HFF-Myc (cell line): ENCODE results near the gene MAGEB4.
A peak's percentile ranks its signal among the peaks of the same experiment; 100 is the strongest.

ENCODE experiments used
- DNase-seq: peaks from one replicate; pipeline ENCODE4 v3.0.0-alpha.2; 2011; ENCODE audit warnings: low read depth; ENCODE audit errors: extremely low read depth
- H3K4me3 ChIP-seq: replicated peaks from 2 replicates; pipeline ENCODE4 v1.5.1; 2011; ENCODE audit warnings: low read depth, mild to moderate bottlenecking, control low read depth, low read length
- TF ChIP-seq, protein P1 (sequence below): IDR thresholded peaks from 2 replicates; pipeline ENCODE4 v1.5.1; 2012; ENCODE audit warnings: mild to moderate bottlenecking, low read depth, low read length, control low read depth; ENCODE audit errors: missing control alignments

MAGEB4 gene

DNA sequence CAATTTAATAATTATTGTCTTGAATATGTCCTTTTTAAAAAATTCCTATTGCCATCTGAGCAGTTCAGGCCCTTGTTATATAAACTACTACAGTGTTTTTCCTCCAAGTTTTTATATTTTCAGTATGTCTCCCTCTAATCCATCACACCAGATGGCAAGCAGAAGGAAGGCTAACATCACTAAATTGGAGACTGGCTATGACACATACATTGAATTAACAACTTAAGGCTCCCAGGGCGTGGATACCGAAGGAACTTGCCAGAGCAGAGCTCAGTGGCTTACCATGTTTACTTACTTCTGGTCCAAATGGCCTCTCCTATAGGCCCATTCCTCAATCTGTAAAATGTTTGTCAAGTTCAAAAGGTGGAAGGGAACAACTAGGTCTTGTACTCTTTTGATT lies 18.1 kb downstream of the MAGEB4 start:
- TF ChIP-seq, protein P1, sequence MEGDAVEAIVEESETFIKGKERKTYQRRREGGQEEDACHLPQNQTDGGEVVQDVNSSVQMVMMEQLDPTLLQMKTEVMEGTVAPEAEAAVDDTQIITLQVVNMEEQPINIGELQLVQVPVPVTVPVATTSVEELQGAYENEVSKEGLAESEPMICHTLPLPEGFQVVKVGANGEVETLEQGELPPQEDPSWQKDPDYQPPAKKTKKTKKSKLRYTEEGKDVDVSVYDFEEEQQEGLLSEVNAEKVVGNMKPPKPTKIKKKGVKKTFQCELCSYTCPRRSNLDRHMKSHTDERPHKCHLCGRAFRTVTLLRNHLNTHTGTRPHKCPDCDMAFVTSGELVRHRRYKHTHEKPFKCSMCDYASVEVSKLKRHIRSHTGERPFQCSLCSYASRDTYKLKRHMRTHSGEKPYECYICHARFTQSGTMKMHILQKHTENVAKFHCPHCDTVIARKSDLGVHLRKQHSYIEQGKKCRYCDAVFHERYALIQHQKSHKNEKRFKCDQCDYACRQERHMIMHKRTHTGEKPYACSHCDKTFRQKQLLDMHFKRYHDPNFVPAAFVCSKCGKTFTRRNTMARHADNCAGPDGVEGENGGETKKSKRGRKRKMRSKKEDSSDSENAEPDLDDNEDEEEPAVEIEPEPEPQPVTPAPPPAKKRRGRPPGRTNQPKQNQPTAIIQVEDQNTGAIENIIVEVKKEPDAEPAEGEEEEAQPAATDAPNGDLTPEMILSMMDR, result no peak
- no peak for DNase-seq

DNA sequence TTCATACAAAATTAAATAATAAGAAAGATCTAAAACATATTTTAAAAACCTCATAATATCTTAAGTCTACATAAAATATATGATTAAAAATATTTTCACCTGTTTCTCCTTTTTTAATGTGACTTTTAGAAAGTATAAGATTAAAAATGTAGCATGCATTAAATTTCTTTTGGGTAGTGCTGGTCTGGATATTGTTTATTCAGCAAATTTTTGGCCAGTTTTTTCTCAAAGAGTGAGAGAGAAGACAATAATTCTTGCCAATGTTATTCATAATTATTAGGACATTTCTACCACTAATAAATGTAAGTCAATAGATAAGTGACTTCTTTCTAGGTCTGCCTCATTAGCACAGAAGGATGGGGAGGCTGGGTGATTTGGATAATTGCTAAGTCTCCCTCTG lies 19.2 kb downstream of the MAGEB4 start:
- no peak overlapping the region for H3K4me3 ChIP-seq
- no peak for DNase-seq
- TF ChIP-seq, protein P1, result no peak

More for the DNA sequence above, 18.1 kb downstream of the MAGEB4 start:
- H3K4me3 ChIP-seq, result no peak overlapping the region

DNA sequence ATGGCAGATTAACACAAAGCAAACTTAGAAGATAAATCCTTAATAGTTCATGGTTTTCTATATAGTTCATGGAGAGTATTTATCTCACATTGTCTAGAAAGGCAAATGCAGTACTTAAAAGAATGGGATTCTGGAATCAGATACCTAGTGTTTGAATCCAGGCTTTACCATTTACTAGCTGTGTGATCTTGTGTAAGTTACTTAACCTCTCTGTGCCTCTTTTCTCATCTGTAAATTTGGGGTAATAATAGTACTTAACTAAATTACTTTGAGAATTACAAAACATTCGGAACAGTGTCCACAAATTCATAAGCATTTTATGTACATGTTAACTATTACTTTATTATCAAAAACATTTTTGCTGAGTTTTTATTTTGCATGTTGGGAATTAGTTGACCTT lies 21.0 kb downstream of the MAGEB4 start:
- H3K4me3 ChIP-seq, result no peak overlapping the region
- TF ChIP-seq, protein P1, result no peak
- DNase-seq, result no peak

DNA sequence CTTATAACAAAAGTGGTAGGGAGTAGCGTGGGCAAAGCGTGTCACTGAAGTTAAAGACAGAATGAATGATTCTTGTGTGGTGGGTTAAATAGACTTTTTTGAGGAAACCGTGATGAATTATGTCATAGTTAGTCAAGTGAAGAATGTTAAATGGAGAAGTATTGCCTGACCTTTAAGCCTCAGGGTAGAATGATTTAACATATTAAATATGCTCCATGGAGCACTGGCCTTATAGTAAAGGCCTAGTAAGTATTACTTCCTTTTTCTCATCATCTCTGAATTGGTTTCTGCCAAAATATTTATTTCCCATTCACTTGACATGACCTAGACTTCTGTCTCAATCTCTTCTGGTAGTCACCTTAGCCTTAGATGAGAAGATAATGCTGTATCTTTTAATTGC lies 28.8 kb downstream of the MAGEB4 start:
- TF ChIP-seq, protein P1, result no peak
- no peak for DNase-seq
- H3K4me3 ChIP-seq, result no peak overlapping the region

- no peak for DNase-seq
- TF ChIP-seq, protein P1, result peak; percentile 14
Measured at GRCh38 chrX:30275498-30275897, 33.7 kb downstream of the MAGEB4 start.

DNA sequence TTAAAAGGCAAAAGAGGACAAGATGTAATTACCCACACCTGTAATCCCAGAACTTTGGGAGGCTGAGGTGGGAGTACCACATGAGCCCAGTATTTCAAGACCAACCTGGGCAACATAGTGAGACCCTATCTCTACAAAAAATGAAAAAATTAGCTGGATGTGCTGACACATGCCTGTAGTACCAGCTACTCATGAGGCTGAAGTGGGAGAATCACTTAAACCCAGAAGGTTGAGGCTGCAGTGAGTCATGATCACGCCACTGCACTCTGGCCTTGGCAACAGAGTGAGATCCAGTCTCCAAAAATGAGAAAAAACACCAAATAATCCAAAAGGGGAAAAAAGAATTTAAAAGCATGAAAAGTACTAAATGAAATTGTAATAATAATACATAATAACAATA lies 36.6 kb downstream of the MAGEB4 start:
- TF ChIP-seq, protein P1, result no peak
- no peak overlapping the region for H3K4me3 ChIP-seq
- DNase-seq, result no peak

More at GRCh38 chrX:30275498-30275897, 33.7 kb downstream of the MAGEB4 start:
- no peak overlapping the region for H3K4me3 ChIP-seq

DNA sequence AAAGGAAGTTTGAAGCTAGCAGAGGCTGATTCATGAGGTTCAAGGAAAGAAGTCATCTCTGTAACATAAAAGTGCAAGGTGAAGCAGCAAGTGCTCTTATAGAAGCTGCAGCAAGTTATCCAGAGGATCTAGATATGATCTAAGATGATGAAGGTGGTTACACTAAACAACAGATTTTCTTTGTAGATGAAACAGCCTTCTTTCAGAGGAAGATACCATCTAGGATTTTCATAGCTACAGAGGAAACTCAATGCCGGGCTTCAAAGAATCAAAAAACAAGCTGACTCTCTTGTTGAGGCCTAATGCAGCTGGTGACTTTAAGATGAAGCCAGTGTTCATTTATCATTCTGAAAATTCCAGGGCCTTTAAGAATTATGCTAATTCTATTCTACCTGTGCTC lies 38.6 kb downstream of the MAGEB4 start:
- DNase-seq, result no peak
- TF ChIP-seq, protein P1, result no peak
- no peak overlapping the region for H3K4me3 ChIP-seq
